ENCODE data around the gene ATP6V0B. TPM values are rescaled to one million over a fixed set of nuclear protein-coding genes. Genes with fewer than 3 reads are reported as not detected.

Gene ATP6V0B
- total RNA-seq, 2 experiments from 2014 or later, result 84.8 to 85.1 TPM

DNA sequence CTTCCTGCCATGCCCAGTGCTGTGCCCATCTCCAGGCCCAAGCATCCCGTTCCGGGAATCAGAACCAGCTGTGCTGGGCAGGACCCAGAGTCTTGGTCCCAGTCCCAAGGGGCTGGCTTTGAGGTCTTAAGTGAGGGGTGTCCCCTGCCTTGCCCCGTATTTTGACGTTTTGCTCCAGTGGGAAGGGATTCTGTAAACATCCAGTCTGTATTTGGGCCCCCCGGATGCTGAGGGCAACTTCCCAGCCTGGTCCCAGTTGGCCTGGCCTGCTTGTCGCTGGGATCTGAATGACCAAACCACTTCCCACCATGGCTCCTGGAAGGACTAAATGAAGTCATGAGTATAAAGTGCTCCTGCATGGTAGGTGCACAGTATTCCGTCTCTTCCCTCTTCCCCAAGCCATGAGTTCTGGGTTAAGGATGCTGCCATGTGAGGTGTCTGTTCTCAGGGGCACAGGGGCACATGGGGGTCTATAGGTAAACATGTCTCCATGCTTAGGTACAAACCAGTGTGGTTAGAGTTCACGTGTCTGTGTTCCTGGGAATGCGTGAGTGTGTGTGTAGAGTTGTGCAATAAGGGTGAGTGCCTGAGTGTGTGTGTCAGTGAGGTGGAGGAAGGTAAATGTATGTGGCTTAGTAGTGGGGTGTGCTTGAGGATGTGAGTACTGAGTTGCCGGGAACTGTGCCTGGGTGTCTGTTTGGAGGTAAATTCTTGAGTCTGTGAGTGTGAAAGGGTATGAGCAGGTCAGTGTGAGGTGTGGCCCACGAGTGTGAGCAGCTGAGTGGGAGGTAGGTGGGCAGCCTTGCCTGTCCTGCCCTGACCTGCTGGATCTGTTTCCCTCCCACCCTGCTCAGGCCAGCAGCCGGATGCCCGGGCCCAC lies 5.7 kb downstream of the ATP6V0B start:
- Mint-ChIP-seq H3K4me3 (peak overlapping the region; percentile 88), H3K27ac (no peak overlapping the region), H3K36me3 (peaks cover 31% of the 10 kb centered on the region), H3K27me3 (no peaks in the 10 kb centered on the region), H3K9me3 (no peaks in the 10 kb centered on the region), H3K4me1 (ENCODE audit: low read depth) (peaks cover 45% of the 10 kb centered on the region)
- ChIA-PET CTCF (no interaction called here), POLR2A (interaction anchor here (0.9 kb wide), 1 partner anchor 33 kb away, joined by 3 read pairs; the partner anchor contains the start of gene IPO13)
- no peak for DNase-seq
- intact Hi-C loops (cut with micrococcal nuclease), result no loop called here

DNA sequence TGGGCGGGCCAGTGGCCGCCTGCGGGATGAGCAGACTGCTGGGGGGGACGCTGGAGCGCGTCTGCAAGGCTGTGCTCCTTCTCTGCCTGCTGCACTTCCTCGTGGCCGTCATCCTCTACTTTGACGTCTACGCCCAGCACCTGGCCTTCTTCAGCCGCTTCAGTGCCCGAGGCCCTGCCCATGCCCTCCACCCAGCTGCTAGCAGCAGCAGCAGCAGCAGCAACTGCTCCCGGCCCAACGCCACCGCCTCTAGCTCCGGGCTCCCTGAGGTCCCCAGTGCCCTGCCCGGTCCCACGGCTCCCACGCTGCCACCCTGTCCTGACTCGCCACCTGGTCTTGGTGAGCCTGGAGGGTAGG lies 6.4 kb downstream of the ATP6V0B start:
- Mint-ChIP-seq H3K4me3 (no peak overlapping the region), H3K9me3 (no peaks in the 10 kb centered on the region), H3K36me3 (peaks cover 33% of the 10 kb centered on the region), H3K4me1 (ENCODE audit: low read depth) (peaks cover 39% of the 10 kb centered on the region), H3K27me3 (no peaks in the 10 kb centered on the region), H3K27ac (no peak overlapping the region)
- ChIA-PET CTCF (interaction anchor here (1.2 kb wide), 1 partner anchor 46 kb away, joined by 3 read pairs; no protein-coding TSS in a partner anchor), POLR2A (no interaction called here)
- intact Hi-C loops (cut with micrococcal nuclease), result no loop called here
- no peak for DNase-seq

- Mint-ChIP-seq H3K9me3 (no peaks in the 10 kb centered on the region), H3K36me3 (peaks cover 31% of the 10 kb centered on the region), H3K4me3 (no peak overlapping the region), H3K27ac (no peak overlapping the region), H3K4me1 (ENCODE audit: low read depth) (peaks cover 34% of the 10 kb centered on the region), H3K27me3 (no peaks in the 10 kb centered on the region)
- CTCF ChIA-PET, result interaction anchor here (1.2 kb wide), 1 partner anchor 47 kb away, joined by 3 read pairs; no protein-coding TSS in a partner anchor
- intact Hi-C loops (cut with micrococcal nuclease), result no loop called here
- POLR2A ChIA-PET, result no interaction called here
- no peak for DNase-seq
Observed at GRCh38 chr1:43981636-43982035, 6.9 kb downstream of the ATP6V0B start.

- no peaks in the 10 kb centered on the region for H3K9me3 Mint-ChIP-seq
- POLR2A ChIA-PET, result no interaction called here
Observed at GRCh38 chr1:43982241-43982640, 7.5 kb downstream of the ATP6V0B start.

DNA sequence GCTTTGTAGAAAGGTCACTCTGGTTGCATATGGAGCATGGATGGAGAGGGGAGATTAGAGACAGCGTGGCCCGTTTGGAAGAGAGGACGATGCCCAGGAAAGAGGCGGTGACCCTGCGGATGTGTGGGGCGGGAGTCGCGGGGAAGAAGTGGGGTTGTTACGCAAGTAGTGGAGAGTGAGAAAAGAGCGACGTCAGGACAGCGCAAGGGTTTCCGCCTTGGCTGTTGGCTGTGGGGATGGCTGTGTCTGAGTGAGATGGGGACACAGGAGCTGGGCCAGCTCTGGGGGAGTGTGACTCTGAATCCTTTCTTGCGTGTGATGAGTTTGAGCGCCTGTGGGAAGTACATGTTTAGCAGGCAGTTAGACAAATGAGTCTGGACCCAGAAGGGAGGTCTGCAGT lies 8.0 kb downstream of the ATP6V0B start:
- ChIA-PET POLR2A (no interaction called here), CTCF (no interaction called here)
- Mint-ChIP-seq H3K4me1 (ENCODE audit: low read depth) (peaks cover 22% of the 10 kb centered on the region), H3K9me3 (no peaks in the 10 kb centered on the region), H3K27ac (no peak overlapping the region), H3K4me3 (no peak overlapping the region), H3K27me3 (no peaks in the 10 kb centered on the region), H3K36me3 (peaks cover 19% of the 10 kb centered on the region)
- no peak for DNase-seq
- intact Hi-C loops (cut with micrococcal nuclease), result no loop called here

More at GRCh38 chr1:43982241-43982640, 7.5 kb downstream of the ATP6V0B start:
- no peak for DNase-seq
- Mint-ChIP-seq H3K27me3 (no peaks in the 10 kb centered on the region), H3K27ac (no peak overlapping the region), H3K36me3 (peaks cover 25% of the 10 kb centered on the region), H3K4me3 (no peak overlapping the region), H3K4me1 (ENCODE audit: low read depth) (peaks cover 28% of the 10 kb centered on the region)
- CTCF ChIA-PET, result interaction anchor here (1.2 kb wide), 1 partner anchor 47 kb away, joined by 3 read pairs; no protein-coding TSS in a partner anchor
- intact Hi-C loops (cut with micrococcal nuclease), result no loop called here

GRCh38 chr1:43983253-43983899 lies 8.6 kb downstream of the ATP6V0B start:
- ChIA-PET POLR2A (no interaction called here), CTCF (no interaction called here)
- Mint-ChIP-seq H3K27ac (no peak overlapping the region), H3K4me3 (no peak overlapping the region), H3K27me3 (no peaks in the 10 kb centered on the region), H3K4me1 (ENCODE audit: low read depth) (peaks cover 17% of the 10 kb centered on the region), H3K9me3 (no peaks in the 10 kb centered on the region), H3K36me3 (peaks cover 15% of the 10 kb centered on the region)
- DNase-seq, result no peak
- intact Hi-C loops (cut with micrococcal nuclease), result no loop called here

GRCh38 chr1:43984855-43985254 lies 10.1 kb downstream of the ATP6V0B start:
- H3K27me3 Mint-ChIP-seq, result no peaks in the 10 kb centered on the region
- CTCF ChIA-PET, result no interaction called here
- H3K9me3 Mint-ChIP-seq, result no peaks in the 10 kb centered on the region
- no peak overlapping the region for H3K4me3 Mint-ChIP-seq
- DNase-seq, result no peak
- no peak overlapping the region for H3K27ac Mint-ChIP-seq
- POLR2A ChIA-PET, result no interaction called here
- intact Hi-C loops (cut with micrococcal nuclease), result no loop called here
- peaks cover 10% of the 10 kb centered on the region for H3K4me1 Mint-ChIP-seq (ENCODE audit: low read depth)
- peaks cover 15% of the 10 kb centered on the region for H3K36me3 Mint-ChIP-seq

GRCh38 chr1:43985984-43986595 lies 11.3 kb downstream of the ATP6V0B start:
- ChIA-PET POLR2A (no interaction called here), CTCF (interaction anchor here (1.3 kb wide), 1 partner anchor 63 kb away, joined by 6 read pairs; no protein-coding TSS in a partner anchor)
- no peaks in the 10 kb centered on the region for H3K9me3 Mint-ChIP-seq
- DNase-seq, result no peak
- H3K36me3 Mint-ChIP-seq, result peaks cover 11% of the 10 kb centered on the region
- H3K4me1 Mint-ChIP-seq (ENCODE audit: low read depth), result peaks cover 4% of the 10 kb centered on the region
- H3K27me3 Mint-ChIP-seq, result no peaks in the 10 kb centered on the region
- no peak overlapping the region for H3K27ac Mint-ChIP-seq
- intact Hi-C loops (cut with micrococcal nuclease), result no loop called here
- H3K4me3 Mint-ChIP-seq, result no peak overlapping the region

- DNase-seq, result no peak
- H3K27ac Mint-ChIP-seq, result no peak overlapping the region
- H3K27me3 Mint-ChIP-seq, result no peaks in the 10 kb centered on the region
- CTCF ChIA-PET, result interaction anchor here (1.3 kb wide), 1 partner anchor 62 kb away, joined by 6 read pairs; no protein-coding TSS in a partner anchor
- no peaks in the 10 kb centered on the region for H3K9me3 Mint-ChIP-seq
- H3K4me3 Mint-ChIP-seq, result no peak overlapping the region
- peaks cover 11% of the 10 kb centered on the region for H3K36me3 Mint-ChIP-seq
- H3K4me1 Mint-ChIP-seq (ENCODE audit: low read depth), result peaks cover 5% of the 10 kb centered on the region
- intact Hi-C loops (cut with micrococcal nuclease), result no loop called here
- POLR2A ChIA-PET, result no interaction called here
Observed at GRCh38 chr1:43986712-43987111, 12.0 kb downstream of the ATP6V0B start.

- Mint-ChIP-seq H3K9me3 (no peaks in the 10 kb centered on the region), H3K27me3 (no peaks in the 10 kb centered on the region), H3K36me3 (peaks cover 11% of the 10 kb centered on the region), H3K4me3 (no peak overlapping the region), H3K4me1 (ENCODE audit: low read depth) (peaks cover 7% of the 10 kb centered on the region), H3K27ac (no peak overlapping the region)
- POLR2A ChIA-PET, result no interaction called here
- CTCF ChIA-PET, result interaction anchor here (1.3 kb wide), 2 partner anchors 49 to 61 kb away, joined by 5 to 6 read pairs; no protein-coding TSS in a partner anchor
- DNase-seq, result no peak
- intact Hi-C loops (cut with micrococcal nuclease), result no loop called here
Observed at GRCh38 chr1:43987159-43987902, 12.6 kb downstream of the ATP6V0B start.

DNA sequence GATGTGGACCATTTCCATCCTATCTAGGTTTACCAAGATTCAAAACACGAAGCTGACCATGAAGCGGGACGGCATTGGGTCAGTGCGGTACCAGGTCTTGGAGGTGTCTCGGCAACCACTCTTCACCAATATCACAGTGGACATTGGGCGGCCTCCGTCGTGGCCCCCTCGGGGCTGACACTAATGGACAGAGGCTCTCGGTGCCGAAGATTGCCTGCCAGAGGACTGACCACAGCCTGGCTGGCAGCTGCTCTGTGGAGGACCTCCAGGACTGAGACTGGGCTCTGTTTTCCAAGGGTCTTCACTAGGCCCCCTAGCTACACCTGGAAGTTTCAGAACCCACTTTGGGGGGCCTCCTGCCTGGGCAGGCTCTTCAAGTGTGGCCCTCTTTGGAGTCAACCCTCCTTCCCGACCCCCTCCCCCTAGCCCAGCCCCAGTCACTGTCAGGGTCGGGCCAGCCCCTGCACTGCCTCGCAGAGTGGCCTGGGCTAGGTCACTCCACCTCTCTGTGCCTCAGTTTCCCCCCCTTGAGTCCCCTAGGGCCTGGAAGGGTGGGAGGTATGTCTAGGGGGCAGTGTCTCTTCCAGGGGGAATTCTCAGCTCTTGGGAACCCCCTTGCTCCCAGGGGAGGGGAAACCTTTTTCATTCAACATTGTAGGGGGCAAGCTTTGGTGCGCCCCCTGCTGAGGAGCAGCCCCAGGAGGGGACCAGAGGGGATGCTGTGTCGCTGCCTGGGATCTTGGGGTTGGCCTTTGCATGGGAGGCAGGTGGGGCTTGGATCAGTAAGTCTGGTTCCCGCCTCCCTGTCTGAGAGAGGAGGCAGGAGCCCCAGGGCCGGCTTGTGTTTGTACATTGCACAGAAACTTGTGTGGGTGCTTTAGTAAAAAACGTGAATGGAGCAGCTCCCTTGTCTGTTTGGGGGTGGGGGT lies 15.8 kb downstream of the ATP6V0B start:
- Mint-ChIP-seq H3K9me3 (no peaks in the 10 kb centered on the region), H3K36me3 (peaks cover 4% of the 10 kb centered on the region), H3K4me1 (ENCODE audit: low read depth) (peaks cover 11% of the 10 kb centered on the region), H3K27me3 (no peaks in the 10 kb centered on the region), H3K4me3 (peak overlapping the region; percentile 86), H3K27ac (no peak overlapping the region)
- intact Hi-C loops (cut with micrococcal nuclease), result loop anchor here (5.0 kb wide), 1 partner anchor 42 kb away; the partner anchor contains the start of gene SLC6A9
- peak; percentile 15 for DNase-seq
- ChIA-PET CTCF (interaction anchor here (0.6 to 3.8 kb wide), 5 partner anchors 14 to 227 kb away, joined by 3 to 23 read pairs (median 4); no protein-coding TSS in a partner anchor), POLR2A (interaction anchor here (1.4 kb wide), 2 partner anchors 9 to 16 kb away, joined by 3 read pairs; partner anchors contain the start of gene ATP6V0B)
